VCaP (cell line): ENCODE measurements around the gene WNT3A.

ENCODE experiments used
- H3K27ac ChIP-seq: fragments of 450-650 bp; 2 replicates; pipeline ENCODE4 v1.5.1; 2017
- TF ChIP-seq, protein P1 (sequence below): fragments of 450-650 bp; conservative IDR thresholded peaks from 2 replicates; pipeline ENCODE4 v1.5.1; 2017; ENCODE audit warnings: mild to moderate bottlenecking, moderate library complexity

Gene WNT3A

DNA sequence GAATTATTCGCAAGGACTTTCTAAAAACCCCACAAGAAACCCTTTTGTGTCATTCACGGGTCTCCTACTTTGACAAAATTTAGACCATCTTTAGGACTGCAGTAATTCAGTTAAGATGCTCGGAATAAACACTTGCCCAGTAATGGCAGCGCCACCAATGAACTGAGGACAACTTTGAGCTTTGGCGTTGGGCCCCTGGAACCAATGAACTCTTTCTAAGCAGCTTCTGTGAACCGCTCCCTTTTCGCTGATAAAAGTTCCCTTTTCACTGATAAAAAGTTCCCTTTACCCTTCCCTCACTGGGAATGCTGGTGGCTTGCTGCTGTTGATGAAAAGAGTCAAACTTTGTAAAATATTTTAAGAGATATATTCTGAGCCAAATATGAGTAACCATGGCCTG lies 103.8 kb downstream of the WNT3A start:
- TF ChIP-seq, protein P1, sequence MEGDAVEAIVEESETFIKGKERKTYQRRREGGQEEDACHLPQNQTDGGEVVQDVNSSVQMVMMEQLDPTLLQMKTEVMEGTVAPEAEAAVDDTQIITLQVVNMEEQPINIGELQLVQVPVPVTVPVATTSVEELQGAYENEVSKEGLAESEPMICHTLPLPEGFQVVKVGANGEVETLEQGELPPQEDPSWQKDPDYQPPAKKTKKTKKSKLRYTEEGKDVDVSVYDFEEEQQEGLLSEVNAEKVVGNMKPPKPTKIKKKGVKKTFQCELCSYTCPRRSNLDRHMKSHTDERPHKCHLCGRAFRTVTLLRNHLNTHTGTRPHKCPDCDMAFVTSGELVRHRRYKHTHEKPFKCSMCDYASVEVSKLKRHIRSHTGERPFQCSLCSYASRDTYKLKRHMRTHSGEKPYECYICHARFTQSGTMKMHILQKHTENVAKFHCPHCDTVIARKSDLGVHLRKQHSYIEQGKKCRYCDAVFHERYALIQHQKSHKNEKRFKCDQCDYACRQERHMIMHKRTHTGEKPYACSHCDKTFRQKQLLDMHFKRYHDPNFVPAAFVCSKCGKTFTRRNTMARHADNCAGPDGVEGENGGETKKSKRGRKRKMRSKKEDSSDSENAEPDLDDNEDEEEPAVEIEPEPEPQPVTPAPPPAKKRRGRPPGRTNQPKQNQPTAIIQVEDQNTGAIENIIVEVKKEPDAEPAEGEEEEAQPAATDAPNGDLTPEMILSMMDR, result no peak

More for the DNA sequence above, 103.8 kb downstream of the WNT3A start:
- H3K27ac ChIP-seq, result no peak overlapping the region
